Measurements from ENCODE around the gene PNKP.

DNA sequence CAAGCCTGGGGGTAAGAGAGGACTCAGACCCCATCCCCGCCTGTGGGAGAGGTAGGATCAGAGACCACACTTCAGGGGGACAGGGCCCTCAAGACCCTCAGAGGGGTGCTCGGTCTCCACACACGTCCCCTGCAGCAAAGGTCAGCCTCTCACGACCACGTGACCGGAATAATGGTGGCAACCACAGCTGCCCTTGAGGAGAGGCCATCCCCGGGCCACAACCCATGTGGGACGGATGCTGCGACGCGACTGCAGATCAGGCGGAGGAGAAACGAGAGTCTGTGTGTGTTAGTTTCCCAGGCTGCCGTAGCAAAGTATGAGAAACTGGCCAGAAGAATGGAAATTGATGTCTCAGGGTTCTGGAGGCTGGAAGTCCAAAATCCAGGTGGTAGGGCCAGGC, 40.3 kb downstream of the PNKP start:
- TF ChIP-seq ELF4 (IDR thresholded peaks at IDR 0.05): no peak
- TF ChIP-seq SP1 (IDR thresholded peaks at IDR 0.05): no peak

Measured in HEK293T (cell line).